Stimulated activated CD4-positive, alpha-beta T cell treated with anti-CD3 and anti-CD28 coated beads, TNF-alpha, amount 100 ng/mL, for 1 hour (primary cell): Measurements from ENCODE around the gene SRRT.

Experiments used
- DNase-seq, 3 donors: peaks; one replicate each; pipeline ENCODE4 v3.0.0-alpha.2; 2020; ENCODE audit warnings: low read depth in 3 of 3, low spot score in 1 of 3

SRRT gene

DNA sequence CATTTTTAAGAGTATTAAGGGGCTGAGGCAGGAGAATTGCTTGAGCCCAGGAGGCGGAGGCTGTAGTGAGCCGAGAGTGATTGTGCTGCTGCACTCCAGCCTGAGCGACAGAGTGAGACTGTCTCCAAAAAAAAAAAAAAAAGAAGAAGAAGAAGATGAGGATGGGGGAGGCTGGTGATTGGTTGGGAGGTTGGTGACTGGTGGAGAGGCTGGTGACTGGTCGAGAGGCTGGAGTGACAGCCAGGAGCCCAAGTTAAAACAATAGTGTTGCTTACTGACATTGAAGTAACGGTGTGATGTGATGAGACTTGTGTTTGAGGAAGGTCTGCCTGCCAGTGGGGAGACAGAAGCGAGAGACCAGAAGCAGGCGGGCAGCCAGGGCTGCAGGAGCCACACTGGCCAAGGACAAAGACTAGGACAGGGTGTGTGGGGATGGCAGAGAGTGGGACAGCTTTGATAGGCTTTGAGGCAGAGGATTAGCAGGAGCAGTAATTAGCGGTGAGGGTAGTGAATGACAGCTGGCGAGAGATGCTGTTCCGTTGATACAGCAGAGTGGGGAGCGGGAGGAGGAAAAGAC, 4.9 kb downstream of the SRRT start:
- DNase-seq, result no peak

DNA sequence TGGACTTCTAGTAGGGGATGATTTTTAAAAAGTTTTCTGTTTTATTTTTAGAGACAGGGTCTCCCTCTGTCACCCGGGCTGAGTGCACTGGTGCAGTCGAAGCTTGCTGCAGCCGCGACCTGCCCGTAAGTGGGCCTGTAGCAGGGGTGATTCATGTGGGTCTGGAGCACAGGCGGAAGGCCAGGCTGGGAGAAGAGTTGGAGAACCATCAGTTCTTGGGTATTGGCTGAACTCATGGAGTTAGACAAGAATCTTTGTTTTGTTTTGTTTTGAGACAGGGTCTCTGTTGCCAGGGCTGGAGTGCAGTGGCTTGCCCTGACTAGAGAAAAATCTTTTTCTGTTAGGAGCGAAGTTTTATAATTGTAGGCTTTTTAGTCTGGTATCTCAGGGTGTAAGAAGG, 5.7 kb downstream of the SRRT start:
- DNase-seq, result no peak

DNA sequence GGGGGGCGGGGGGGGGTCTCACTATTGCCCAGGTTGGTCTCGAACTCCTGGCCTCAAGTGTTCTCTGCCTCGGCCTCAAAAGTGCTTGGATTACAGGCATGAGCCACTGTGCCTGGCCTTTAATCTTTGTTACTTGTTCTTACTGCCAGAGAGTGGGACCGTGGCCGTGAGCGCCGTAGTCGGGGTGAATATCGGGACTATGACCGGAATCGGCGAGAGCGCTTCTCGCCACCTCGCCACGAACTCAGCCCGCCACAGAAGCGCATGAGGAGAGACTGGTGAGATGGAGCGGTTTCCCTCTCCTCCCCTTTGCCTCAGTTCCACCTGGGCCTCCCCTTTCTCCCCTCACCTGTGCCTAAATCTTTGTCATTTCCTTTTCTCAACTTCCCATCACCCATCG, 6.2 kb downstream of the SRRT start:
- no peak for DNase-seq

DNA sequence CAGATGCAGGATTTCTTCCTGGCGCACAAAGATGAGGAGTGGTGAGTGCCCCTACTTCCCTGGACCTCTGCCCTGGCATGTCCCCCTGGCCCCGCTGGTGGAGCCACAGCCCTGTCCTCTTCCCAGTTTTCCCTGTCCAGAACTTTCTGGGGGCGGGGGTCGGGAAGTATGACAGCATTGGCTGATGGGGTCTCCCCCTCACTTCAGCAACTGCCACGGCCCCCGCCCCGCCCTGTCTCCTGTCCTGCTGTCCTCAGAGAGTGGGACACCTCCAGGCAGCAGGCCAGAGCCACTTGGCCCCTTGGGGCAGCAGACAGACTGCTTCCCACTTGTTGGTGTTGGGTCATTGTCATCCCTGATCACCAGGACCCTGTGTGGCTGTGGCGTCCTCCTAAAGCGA, 7.3 kb downstream of the SRRT start:
- no peak for DNase-seq

DNA sequence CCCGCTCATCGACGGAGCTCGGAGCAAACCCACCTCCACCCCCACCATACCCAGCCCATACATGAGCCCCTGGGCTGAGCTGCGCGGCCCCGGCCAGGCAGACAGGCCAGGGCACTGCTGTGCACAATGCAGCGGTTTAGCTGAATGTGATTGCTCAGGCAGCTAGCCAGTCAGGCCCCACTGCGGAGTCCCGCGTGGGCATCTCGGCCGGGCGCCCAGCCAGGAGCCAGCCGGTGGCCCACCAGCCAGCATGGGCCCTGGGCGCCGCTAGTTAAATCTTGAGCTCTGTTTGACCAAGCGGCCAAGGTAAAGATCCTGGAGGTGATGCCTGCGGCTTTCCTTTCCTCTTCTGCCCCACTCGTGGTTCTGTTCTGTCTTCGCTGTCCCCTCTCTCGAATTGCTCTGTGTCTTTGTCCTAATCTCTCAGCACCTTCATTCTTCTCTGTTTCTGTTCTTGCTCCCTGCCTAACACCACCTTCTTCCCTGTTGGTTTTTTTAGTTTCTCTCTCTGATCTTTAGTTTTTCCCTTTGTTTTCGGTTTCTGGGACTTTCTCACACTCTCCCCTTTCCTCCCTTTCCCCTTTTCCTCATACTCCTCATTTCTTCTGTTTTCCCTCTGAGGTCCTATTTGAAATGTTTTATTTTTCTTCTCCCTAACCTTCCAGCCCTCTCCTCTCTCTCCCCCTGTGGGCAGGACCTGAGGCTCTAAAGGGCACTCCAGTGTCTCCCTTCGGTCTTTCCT, 8.1 kb downstream of the SRRT start:
- DNase-seq, result no peak

DNA sequence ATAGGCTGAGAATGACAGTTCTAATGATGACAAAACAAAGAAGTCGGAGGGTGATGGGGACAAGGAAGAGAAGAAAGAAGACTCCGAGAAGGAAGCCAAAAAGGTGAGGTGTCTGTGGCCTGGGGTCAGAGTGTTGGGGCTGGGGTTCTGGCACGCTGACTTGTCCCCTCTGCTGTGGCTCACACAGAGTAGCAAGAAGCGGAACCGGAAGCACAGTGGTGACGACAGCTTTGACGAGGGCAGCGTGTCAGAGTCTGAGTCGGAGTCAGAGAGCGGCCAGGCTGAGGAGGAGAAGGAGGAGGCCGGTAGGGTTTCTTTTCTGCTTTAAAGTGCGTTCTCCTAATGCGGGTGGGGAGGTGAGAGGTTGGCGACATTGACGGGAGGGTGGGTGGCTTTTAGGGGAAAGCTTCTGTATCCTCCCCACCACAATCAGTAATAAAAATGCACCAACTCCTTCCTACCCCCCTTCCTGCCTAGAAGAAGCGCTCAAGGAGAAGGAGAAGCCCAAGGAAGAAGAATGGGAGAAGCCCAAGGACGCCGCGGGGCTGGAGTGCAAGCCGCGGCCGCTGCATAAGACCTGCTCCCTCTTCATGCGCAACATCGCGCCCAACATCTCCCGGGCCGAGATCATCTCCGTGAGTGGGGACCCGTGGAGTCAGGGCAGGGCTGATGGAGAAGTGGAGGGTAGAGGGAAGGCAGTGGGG, 10.0 kb downstream of the SRRT start:
- DNase-seq, result no peak

DNA sequence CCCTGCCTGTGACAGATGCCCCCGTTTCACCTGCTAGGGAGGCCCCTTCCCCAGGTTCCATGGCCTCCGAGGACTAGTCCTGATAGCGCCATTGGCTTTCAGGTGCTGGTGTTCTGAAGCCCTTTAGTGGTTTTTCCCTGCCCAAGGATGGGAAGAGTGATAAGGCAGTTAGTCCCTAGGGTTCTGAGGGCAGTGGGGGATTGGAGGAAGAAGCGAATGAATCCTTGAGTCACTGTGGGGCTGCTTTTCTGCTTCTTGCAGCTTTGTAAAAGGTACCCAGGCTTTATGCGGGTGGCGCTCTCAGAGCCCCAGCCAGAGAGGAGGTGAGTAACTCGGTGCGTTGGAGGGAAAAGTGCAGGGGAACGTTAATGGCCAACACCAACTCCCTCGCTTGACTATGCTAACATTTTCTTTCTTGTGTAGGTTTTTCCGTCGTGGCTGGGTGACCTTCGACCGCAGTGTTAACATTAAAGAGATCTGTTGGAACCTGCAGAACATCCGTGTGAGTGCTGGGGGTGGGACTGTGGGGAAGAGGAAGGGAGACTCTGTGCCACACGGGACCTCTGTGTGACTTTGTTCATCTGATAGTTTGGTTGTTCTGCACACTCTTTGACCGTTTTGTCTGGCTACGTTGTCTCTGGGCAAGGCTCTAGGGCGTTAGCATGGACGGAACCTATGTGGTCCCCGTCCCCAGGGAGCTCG, 10.7 kb downstream of the SRRT start:
- no peak for DNase-seq

DNA sequence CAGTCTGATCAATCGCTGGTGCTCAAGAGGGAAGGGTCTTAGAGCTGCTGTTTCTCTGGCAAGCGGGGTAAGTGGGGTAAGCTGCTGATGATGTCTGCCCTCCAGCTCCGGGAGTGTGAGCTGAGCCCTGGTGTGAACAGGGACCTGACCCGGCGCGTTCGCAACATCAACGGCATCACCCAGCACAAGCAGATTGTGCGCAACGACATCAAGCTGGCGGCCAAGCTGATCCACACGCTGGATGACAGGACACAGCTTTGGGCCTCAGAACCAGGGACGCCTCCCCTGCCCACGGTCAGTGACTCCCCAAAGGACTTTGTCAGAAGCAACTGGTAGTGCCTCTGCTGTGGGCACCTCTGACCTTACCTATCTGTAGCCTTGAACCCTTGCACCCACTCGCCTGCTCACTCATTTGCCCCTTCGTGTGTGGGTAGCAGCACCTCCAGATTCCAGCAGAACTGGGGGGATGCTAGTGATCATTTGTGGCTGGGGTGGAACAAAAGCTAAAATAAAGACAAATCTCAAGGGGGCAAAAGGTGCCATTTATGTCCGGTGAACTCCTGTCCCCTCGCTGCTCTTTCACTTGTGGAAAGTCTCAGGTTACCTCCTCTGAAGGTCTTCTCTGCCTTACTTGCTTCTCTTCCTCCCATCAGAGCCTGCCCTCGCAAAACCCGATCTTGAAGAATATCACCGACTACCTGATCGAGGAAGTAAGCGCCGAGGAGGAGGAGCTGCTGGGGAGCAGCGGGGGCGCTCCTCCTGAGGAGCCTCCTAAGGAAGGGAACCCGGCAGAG, 11.4 kb downstream of the SRRT start:
- no peak for DNase-seq

DNA sequence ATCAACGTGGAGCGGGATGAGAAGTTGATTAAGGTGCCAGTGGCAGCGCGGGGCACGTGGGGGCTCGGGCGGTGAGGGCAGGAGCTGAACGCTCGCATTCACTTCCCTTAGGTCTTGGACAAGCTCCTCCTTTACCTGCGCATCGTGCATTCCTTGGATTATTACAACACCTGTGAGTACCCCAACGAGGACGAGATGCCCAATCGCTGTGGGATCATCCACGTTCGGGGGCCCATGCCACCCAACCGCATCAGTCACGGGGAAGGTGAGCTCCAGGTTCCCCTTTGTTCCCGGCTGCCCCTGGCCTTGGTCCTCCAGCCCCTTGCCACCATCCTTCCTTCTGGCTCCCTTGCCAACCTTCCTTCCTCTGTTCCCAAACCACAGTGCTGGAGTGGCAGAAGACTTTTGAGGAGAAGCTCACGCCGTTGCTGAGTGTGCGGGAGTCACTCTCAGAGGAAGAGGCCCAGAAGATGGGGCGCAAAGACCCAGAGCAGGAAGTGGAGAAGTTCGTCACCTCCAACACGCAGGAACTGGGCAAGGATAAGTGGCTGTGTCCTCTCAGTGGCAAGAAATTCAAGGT, 12.1 kb downstream of the SRRT start:
- DNase-seq, result no peak

DNA sequence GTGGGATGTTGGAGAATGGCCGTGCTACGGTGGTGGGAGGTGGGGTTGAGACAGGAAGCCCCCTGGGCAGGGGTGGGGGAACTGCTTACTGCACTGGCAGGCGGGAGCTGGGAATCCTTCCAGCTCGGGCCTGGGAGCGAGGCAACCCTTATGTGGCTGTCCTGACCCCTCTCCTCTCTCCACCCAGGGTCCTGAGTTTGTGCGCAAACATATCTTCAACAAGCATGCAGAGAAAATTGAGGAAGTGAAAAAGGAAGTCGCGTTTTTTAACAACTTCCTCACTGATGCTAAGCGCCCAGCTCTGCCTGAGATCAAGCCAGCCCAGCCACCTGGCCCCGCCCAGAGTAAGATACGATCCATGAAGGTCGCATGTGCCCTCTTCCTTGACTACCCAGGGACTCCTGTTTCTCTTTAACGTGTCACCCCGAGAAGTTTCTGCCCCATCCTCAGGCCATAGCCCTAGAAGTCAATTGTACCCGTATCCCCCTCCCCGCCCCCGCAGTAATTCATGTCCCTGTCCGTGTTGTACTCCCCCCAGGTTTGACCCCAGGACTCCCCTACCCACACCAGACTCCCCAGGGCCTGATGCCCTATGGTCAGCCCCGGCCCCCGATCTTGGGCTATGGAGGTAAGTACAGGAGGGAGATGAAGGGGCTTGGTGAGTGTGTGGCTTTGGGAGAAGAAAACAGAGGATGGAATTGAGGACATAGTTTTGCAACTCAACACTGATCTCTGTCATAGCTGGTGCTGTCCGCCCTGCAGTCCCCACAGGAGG, 12.8 kb downstream of the SRRT start:
- no peak for DNase-seq

DNA sequence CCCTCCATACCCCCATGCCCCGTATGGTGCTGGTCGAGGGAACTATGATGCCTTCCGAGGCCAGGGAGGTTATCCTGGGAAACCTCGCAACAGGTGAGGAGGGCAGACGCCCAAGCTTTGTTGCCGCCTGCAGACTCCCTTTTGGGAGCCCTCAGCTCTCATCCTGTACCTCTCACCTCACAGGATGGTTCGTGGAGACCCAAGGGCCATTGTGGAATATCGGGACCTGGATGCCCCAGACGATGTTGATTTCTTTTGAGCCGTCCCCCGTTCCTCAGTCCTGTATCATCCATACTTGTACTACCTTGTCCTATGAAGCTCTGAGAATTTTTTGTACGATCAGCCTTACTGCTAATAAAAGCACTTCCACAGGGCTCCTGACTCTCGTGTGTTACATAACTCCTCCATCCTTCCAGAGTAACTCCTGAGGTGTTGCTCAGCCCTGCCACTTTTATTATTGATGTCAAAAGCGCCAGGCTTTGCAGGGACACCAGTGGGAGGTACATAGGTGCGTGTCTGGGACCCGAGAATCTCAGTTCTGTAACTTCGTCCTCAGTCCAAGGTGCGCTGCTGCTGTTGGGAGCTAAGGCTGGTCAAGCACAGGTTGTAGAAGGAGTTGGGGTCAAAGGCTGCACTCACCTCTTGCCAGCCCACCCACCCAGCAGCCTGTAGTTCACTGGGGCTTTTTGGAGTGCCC, 13.5 kb downstream of the SRRT start:
- no peak for DNase-seq

DNA sequence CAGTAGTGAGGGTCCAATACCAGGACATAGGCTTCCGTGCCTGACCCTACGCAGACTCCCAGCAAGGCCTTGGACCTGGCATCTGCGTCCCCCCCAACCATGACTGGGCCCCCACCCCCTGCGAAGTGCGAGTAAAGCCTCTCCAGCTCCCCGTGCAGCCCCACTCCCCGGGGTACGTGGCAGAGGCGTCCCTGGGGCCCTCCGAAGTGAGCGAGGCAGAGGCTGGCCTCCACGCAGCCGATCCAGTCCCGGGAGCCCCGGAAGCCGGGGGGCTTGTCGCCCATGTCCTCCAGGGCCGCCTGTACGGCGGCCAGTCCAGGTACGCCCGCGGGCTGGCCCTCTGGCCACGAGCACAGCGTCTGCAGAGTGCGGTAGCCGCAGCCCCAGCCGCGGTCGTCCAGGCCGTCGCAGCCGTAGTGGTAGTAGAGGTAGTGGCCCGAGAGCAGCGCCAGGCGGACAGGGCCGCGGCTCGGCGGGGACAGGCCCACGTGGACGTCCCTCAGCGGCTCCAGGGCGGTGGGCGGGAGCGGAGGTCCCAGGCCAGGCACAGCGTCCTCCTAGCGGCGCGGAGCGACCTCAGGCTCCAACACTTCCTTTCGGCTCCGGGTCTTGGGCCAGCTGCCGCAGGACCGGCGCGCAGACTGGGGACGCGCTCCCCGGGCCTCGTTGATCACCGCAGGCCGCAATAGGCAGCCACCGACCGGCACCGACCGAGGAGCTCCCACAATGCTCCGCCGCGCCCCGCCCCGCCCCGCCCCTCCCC, 14.3 kb downstream of the SRRT start, which contains the start of gene UFSP1:
UFSP1 (minus strand) TSS at position 728 of the 763 bp plus-strand sequence; CDS start at position 284, 444 bp downstream.
- DNase-seq, result no peak

DNA sequence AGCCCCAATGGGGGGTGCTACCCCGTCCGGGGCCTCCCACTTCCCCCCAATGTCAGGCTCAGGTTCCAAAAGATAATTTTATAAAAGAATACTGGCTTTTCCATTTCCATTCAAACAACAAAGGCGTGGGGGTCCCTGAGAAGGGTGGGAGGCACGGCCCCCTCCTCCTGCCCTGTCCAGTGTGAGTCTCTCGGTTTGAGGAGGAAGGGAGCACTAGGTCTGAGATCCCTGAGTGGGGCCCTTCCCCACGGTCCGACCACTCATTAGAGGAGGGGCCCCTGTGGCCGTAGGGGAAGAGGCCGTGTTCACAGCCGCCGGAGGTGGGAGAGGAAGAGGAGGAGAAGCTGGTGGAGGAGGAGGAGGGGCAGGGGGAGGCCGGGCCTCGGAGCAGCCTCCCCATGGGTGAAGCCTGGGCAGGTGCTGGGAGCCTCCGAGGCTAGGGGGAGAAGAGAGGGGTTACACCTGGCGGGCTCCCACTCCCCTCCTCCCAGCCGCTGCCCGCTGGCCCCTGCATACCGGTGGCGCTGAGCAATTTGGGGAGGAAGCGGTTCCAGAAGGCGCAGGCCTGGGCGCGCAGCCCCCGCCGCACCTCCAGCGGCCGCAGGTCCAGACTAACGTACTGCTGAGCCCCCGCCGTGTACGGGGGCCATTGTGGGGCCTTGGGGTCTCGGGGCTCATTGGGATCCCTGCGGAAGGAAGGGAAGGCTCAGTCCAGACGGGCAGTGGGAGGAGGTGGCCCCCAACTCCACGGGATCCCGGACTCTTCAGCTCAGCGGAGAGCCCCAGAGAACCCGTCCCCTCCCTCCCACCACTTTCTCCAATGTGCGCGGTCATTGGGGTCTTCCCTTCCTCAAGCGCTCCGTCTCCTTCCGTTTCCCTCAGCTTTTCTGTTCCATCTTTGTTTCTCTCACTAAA, 16.0 kb downstream of the SRRT start:
- DNase-seq, result no peak

DNA sequence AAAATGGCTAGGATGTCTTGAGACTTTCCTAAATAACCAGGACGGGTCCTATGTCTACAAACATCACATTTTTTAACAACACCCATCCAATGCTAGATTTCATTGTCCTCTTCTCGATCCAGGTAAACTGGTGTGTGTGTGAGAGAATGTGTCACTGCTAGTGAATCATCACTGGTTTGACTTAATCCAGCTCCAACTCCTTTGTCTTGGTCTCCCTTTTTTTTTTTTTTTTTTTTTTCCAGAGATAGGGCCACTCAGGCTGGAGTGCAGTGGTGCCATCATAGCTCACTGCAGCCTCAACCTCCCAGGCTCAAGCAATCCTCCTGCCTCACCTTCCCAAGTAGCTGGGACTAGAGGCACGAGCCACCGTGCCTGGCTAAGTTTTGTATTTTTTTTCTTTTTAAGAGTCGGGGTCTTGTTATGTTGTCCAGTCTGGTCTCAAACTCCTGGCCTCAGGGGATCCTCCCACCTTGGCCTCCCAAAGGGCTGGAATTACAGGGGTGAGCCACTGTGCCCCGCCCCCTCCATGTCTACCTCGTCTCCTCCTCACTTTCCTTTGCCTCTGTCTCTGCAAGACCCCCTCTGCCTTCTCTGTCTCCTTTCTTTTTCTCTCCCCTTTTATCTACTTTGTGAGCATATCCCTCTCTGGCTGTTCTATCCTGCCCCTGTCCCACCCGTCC, 16.8 kb downstream of the SRRT start:
- no peak for DNase-seq

DNA sequence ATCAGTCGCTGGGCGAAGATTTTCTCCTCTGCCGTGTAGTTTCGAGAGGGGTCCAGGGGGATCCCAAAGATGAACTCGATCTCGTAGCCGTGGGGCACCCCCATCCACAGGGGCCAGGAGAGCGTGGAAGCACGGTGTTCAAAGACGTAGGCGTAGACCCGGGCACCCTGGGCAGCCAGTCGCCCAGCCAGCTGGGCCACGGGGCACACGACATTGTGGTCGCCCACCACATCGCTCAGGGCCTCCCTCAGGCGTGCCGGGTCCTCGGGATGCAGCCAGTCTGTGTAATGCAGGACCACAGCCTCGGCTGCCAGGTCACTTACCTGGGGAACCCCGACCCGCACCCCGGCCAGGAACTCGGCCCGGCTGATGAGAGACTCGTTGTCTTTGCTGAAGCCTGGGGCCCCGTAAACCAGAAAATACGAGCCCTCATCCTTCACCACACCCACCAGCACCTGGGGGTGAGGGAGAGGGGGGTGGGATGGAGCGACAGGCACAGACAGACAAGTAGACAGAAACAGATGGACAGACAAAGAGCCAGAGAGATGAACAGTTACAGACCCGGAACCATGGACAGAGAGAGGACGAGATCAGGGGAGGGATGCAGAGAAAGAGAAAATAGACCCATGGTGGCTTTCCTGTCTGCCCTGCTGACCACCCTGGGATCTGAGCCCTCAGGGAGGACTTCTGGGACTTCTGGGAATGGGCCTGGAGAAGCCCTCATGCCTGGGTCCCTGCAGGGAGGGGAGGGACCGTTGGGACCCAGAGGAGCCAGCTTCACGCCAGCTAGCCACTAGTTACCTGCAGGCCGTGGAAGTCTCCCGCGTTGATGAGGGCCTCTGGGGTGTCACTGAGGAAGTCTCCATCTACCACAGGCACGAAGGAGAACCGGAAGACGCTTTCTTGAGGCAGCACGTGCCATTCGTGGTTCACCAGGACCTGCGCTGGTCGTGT, 17.7 kb downstream of the SRRT start:
- no peak for DNase-seq
